Natural killer cell treated with Interleukin-12 subunit alpha and Interleukin-12 subunit beta and Interleukin-15 and Interleukin-18, amount 100 ng/mL, for 72 hours (primary cell): ENCODE results near the gene NPEPL1. TPM values are rescaled to one million over a fixed set of nuclear protein-coding genes. Genes with fewer than 3 reads are reported as not detected.
"Not testable (repeated sequence)": the region's sequence is repeated elsewhere in the genome, so short reads cannot be mapped to it uniquely, and the experiment has no call there.

Source experiments
- ATAC-seq, 2 donors: fragments of 150-1000 bp; cut with Tn5 transposase in 1 of 2; sonication (Bioruptor Pico), chemical (Tn5 transposase) in 1 of 2; 2 replicates each; pipeline ENCODE4 v1.10.0; 2021
- DNase-seq: peaks from one replicate; pipeline ENCODE4 v3.0.0; 2022; ENCODE audit warnings: low spot score
- H3K27ac Mint-ChIP-seq, 2 donors: 1 replicate in 1 of 2; 2 replicates in 1 of 2; pipeline ENCODE4 v1.8.0; 2022; ENCODE audit warnings: mixed read lengths in 2 of 2, mild to moderate bottlenecking in 1 of 2, moderate library complexity in 1 of 2
- H3K27me3 Mint-ChIP-seq, 2 donors: 1 replicate in 1 of 2; 2 replicates in 1 of 2; pipeline ENCODE4 v1.8.0; 2022; ENCODE audit warnings: mixed read lengths in 2 of 2
- H3K36me3 Mint-ChIP-seq: one replicate; pipeline ENCODE4 v1.8.0; 2022; ENCODE audit warnings: mixed read lengths
- H3K4me1 Mint-ChIP-seq, 2 donors: 1 replicate in 1 of 2; 2 replicates in 1 of 2; pipeline ENCODE4 v1.8.0; 2022; ENCODE audit warnings: low read depth in 2 of 2, mixed read lengths in 2 of 2, mild to moderate bottlenecking in 1 of 2
- H3K4me3 Mint-ChIP-seq: one replicate; pipeline ENCODE4 v1.8.0; 2022; ENCODE audit warnings: mixed read lengths
- H3K9me3 Mint-ChIP-seq: 2 replicates; pipeline ENCODE4 v1.8.0; 2022; ENCODE audit warnings: mixed read lengths
- total RNA-seq, 2 donors: library from RNA; stranded (reverse); gene quantifications; one replicate each; pipeline ENCODE4 v1.2.3, GENCODE V29; 2022

Gene NPEPL1
- 10 to 100 TPM; 23.6 to 30.4 TPM for total RNA-seq

- Mint-ChIP-seq H3K27ac (peak within 1 kb of the TSS; percentile 70 to 74), H3K9me3 (no peaks in the 10 kb centered on the region), H3K4me1 (peaks cover 4 to 10% of the 10 kb centered on the region in 2 donors)
Observed at GRCh38 chr20:58692579-58693225, at the start of gene NPEPL1. TSS of gene NPEPL1 (plus strand) at chr20:58692800. CDS start at chr20:58692901, 101 bp downstream.

GRCh38 chr20:58642896-58643295 lies 49.7 kb upstream of the NPEPL1 start:
- H3K4me3 Mint-ChIP-seq, H3K27ac Mint-ChIP-seq, ATAC-seq, H3K9me3 Mint-ChIP-seq, H3K4me1 Mint-ChIP-seq, H3K36me3 Mint-ChIP-seq, DNase-seq: not testable (repeated sequence)
- peaks cover 26 to 33% of the 10 kb centered on the region in 2 donors for H3K27me3 Mint-ChIP-seq

More at GRCh38 chr20:58692579-58693225, at the start of gene NPEPL1:
- H3K4me3 Mint-ChIP-seq: peak within 1 kb of the TSS; percentile 73
- DNase-seq (peak; percentile 77), ATAC-seq (peak; percentile 97 to 98)
- no peaks in the 10 kb centered on the region for H3K27me3 Mint-ChIP-seq
- no peaks in the 10 kb centered on the region for H3K36me3 Mint-ChIP-seq

- peaks cover 12 to 21% of the 10 kb centered on the region in 2 donors for H3K27me3 Mint-ChIP-seq
- H3K9me3 Mint-ChIP-seq: no peaks in the 10 kb centered on the region
- no peaks in the 10 kb centered on the region for H3K36me3 Mint-ChIP-seq
- no peak overlapping the region for H3K27ac Mint-ChIP-seq
- DNase-seq: no peak
- H3K4me1 Mint-ChIP-seq: peaks cover 3 to 12% of the 10 kb centered on the region in 2 donors
- no peak overlapping the region for H3K4me3 Mint-ChIP-seq
- ATAC-seq: no peak
Observed at GRCh38 chr20:58645412-58645968, 47.1 kb upstream of the NPEPL1 start.

- DNase-seq (no peak), ATAC-seq (no peak)
- H3K36me3 Mint-ChIP-seq: peaks cover 2% of the 10 kb centered on the region
- no peak overlapping the region for H3K27ac Mint-ChIP-seq
- H3K27me3 Mint-ChIP-seq: peaks cover 8 to 14% of the 10 kb centered on the region in 2 donors
- no peak overlapping the region for H3K4me3 Mint-ChIP-seq
- H3K9me3 Mint-ChIP-seq: no peaks in the 10 kb centered on the region
- H3K4me1 Mint-ChIP-seq: peaks cover 3 to 7% of the 10 kb centered on the region in 2 donors
Observed at GRCh38 chr20:58646257-58646656, 46.3 kb upstream of the NPEPL1 start.

- ATAC-seq (no peak), DNase-seq (no peak)
- Mint-ChIP-seq H3K27me3 (peaks cover 5 to 10% of the 10 kb centered on the region in 2 donors), H3K4me3 (no peak overlapping the region), H3K36me3 (peaks cover 7% of the 10 kb centered on the region), H3K27ac (no peak overlapping the region), H3K4me1 (peaks cover 3 to 7% of the 10 kb centered on the region in 2 donors), H3K9me3 (no peaks in the 10 kb centered on the region)
Observed at GRCh38 chr20:58646703-58647102, 45.9 kb upstream of the NPEPL1 start.

- Mint-ChIP-seq H3K36me3 (peaks cover 7% of the 10 kb centered on the region), H3K4me3 (no peak overlapping the region), H3K27ac (no peak overlapping the region), H3K4me1 (peaks cover 3 to 13% of the 10 kb centered on the region in 2 donors), H3K9me3 (no peaks in the 10 kb centered on the region), H3K27me3 (peaks cover 3 to 4% of the 10 kb centered on the region in 2 donors)
- no peak for DNase-seq
- ATAC-seq: no peak
Observed at GRCh38 chr20:58647162-58647795, 45.3 kb upstream of the NPEPL1 start.

- Mint-ChIP-seq H3K4me3 (no peak overlapping the region), H3K4me1 (peaks cover 8 to 20% of the 10 kb centered on the region in 2 donors), H3K9me3 (no peaks in the 10 kb centered on the region), H3K27ac (no peak overlapping the region), H3K27me3 (no peaks in the 10 kb centered on the region), H3K36me3 (peaks cover 10% of the 10 kb centered on the region)
- DNase-seq (no peak), ATAC-seq (no peak)
Observed at GRCh38 chr20:58647796-58648501, 44.7 kb upstream of the NPEPL1 start.

GRCh38 chr20:58648502-58648825 lies 44.1 kb upstream of the NPEPL1 start:
- not testable (repeated sequence) for H3K27me3 Mint-ChIP-seq, DNase-seq, ATAC-seq, H3K9me3 Mint-ChIP-seq
- H3K36me3 Mint-ChIP-seq: peaks cover 14% of the 10 kb centered on the region
- peak overlapping the region; percentile 61 to 90 for H3K27ac Mint-ChIP-seq
- peaks cover 12 to 25% of the 10 kb centered on the region in 2 donors for H3K4me1 Mint-ChIP-seq
- H3K4me3 Mint-ChIP-seq: peak overlapping the region; percentile 79

- H3K36me3 Mint-ChIP-seq: peaks cover 14% of the 10 kb centered on the region
- H3K27me3 Mint-ChIP-seq: no peaks in the 10 kb centered on the region
- H3K4me3 Mint-ChIP-seq: peak overlapping the region; percentile 79
- H3K27ac Mint-ChIP-seq: peak overlapping the region; percentile 61 to 90
- H3K9me3 Mint-ChIP-seq: no peaks in the 10 kb centered on the region
- peak in 1 of 2 donors; percentile 25 for ATAC-seq
- no peak for DNase-seq
- peaks cover 12 to 25% of the 10 kb centered on the region in 2 donors for H3K4me1 Mint-ChIP-seq
Observed at GRCh38 chr20:58649288-58650180, 43.1 kb upstream of the NPEPL1 start.

- peak; percentile 45 to 50 for ATAC-seq
Observed at GRCh38 chr20:58650181-58650775, 42.3 kb upstream of the NPEPL1 start.

GRCh38 chr20:58650776-58651558 lies 41.6 kb upstream of the NPEPL1 start, which contains the start of gene STX16:
TSS of gene STX16 (plus strand) at chr20:58651283. CDS start at chr20:58652007, 724 bp downstream.
- no peaks in the 10 kb centered on the region for H3K9me3 Mint-ChIP-seq
- peak within 1 kb of the TSS; percentile 94 for H3K4me3 Mint-ChIP-seq
- peaks cover 12 to 25% of the 10 kb centered on the region in 2 donors for H3K4me1 Mint-ChIP-seq
- ATAC-seq (peak; percentile 91 to 94), DNase-seq (peak; percentile 89)
- H3K27me3 Mint-ChIP-seq: no peaks in the 10 kb centered on the region
- H3K27ac Mint-ChIP-seq: peak within 1 kb of the TSS; percentile 97 to 98
- peaks cover 14% of the 10 kb centered on the region for H3K36me3 Mint-ChIP-seq

More at GRCh38 chr20:58650181-58650775, 42.3 kb upstream of the NPEPL1 start:
- H3K36me3 Mint-ChIP-seq: peaks cover 14% of the 10 kb centered on the region
- no peak for DNase-seq
- H3K27ac Mint-ChIP-seq: peak overlapping the region; percentile 97 to 98
- H3K4me1 Mint-ChIP-seq: peaks cover 12 to 25% of the 10 kb centered on the region in 2 donors
- H3K27me3 Mint-ChIP-seq: no peaks in the 10 kb centered on the region
- H3K9me3 Mint-ChIP-seq: no peaks in the 10 kb centered on the region
- H3K4me3 Mint-ChIP-seq: peak overlapping the region; percentile 94

GRCh38 chr20:58651559-58651945 lies 41.0 kb upstream of the NPEPL1 start:
- no peaks in the 10 kb centered on the region for H3K27me3 Mint-ChIP-seq
- H3K4me3 Mint-ChIP-seq: peak overlapping the region; percentile 94
- H3K9me3 Mint-ChIP-seq: no peaks in the 10 kb centered on the region
- peak overlapping the region; percentile 97 to 98 for H3K27ac Mint-ChIP-seq
- H3K36me3 Mint-ChIP-seq: peaks cover 14% of the 10 kb centered on the region
- peaks cover 17 to 30% of the 10 kb centered on the region in 2 donors for H3K4me1 Mint-ChIP-seq
- ATAC-seq (no peak), DNase-seq (no peak)
